Inflammatory macrophage treated with lipopolysaccharide for 4 hours (primary cell): ENCODE measurements around the gene CNTN5.

ENCODE experiments used
- DNase-seq: peaks from one replicate; pipeline ENCODE4 v3.0.0-alpha.2; 2020

The CNTN5 gene

DNA sequence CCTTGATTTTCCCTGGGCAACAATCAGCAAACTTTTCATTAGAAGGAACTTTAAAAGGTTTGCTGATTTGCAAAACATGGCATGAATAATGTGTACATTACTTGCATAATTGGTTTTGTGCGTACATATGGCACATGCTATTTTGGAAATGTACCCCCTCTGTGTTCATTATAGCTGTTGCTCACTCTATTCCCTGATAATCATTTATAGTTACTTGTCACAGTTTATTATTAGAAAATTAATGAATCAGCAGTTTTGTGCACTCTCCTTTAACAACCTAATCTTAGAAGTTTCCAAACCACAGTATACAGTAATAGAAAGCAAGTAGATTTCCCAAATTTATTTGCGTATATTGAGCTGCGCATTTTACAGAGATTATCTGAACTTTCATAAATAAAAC is 389.9 kb downstream of the CNTN5 start:
- no peak for DNase-seq

DNA sequence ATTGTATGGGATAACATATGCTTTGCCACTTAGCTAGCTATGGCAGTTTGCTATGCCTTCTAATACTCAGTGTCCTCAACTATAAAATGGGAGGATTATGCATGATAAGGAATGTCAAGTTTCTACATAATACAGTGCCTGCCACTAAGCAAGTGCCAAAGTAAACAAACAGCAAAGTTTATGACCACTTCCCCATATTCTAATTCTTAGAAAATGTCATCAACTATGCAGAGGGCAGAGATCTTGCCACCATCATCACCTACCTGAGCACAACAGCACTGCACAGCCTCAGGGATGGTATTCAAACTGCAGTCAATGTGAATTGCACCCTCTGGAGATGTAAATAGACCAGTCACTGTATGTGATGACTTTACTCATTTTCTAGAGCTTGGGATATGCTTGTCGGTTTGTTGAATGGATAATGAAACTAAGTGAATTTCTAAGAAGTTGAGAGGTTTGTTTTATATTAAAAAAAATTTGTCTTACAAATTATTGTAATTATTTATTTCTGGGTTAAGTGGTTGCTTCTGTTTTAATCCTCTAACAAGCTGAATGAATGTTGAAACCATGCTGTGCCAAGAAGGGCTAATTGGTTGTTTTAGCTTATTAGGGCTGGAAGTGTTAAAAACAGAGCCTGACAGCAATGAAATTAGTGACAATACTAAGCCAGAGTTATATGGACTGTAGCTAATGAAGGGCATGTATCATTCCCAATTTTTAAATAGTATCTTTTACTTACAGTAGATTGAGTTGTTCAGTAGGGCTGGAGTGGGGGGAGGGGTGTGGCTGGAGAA is 398.4 kb downstream of the CNTN5 start:
- DNase-seq: no peak

DNA sequence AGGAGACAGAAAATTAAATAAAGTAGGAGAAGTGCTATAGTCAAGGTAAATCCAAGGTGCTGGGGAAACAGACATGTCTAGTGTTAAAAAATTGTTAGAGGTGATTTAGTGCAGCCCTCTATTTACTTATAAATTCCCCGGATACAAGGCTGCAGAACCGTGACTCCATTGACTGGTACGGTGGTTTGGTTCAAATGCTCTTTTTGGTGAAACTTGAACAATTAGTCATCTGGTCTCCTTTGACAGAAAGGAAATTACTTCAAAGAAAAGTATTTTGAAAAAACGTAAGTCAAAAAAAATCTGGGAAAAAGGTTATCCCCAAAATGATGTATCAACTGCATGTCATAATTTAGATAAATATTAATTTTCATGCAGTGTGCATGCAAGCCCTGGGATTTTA is 399.2 kb downstream of the CNTN5 start:
- DNase-seq: no peak

DNA sequence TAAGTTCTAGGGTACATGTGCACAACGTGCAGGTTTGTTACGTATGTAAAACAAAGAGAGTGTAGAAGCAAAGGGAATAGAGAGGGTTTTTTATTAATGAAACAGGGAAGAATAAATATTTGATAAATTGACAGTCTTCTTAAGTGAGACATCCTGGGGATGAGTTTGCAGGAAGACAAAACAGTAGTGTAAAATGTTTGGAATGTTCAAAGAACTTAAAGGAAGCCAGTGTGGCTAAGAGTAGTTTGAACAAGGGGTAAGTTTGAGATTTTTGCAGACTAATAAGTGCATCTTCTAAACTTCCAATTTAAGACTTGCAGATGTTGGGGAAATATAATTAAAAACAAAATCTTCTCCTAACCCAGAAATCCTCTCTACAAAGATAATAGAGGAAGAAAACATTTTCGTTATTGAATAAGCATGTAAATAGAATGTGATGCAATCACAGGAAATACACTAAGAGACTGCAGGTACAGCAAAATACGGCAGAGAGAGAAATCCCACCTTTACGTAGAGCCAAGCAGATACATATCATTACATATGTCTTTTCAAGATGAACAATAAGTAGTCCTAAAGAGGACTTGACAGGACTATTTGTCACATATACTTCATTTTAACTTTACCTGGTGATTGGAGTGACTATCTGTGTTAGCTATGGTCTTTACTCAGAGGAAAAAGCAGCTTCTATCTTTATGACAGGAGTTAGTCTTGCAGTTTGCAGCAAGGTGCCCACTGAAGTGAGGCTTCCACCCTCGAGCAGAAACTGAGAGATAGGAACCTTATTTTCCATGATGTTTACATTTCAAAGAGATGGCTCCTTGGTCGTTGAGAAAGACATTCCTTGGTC is 402.1 kb downstream of the CNTN5 start:
- no peak for DNase-seq

DNA sequence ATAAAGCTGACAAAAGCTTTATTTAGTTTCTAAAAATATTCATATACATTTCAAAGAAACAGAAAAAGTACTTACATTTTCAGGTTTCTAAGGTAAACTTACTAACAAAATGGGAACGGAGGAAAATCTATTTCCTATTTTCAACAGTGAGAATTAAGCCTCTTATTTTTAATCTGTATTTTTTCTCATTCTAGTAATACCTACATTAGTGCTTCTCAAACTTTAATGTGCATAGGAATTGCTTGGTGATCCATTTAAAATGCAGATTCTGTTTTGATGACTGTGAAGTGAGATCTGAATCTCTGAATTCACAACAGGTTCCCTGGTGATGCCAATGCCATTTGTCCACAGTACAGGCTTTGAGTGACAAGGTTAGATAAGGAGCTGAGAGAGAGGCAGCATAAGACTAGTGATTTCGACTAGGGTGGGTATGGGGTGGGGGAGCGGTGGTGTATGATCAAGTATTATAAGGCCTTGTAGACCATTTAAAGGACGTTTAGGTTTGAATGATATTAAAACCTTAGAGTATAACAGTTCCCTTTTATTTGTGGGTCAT is 402.8 kb downstream of the CNTN5 start:
- no peak for DNase-seq

DNA sequence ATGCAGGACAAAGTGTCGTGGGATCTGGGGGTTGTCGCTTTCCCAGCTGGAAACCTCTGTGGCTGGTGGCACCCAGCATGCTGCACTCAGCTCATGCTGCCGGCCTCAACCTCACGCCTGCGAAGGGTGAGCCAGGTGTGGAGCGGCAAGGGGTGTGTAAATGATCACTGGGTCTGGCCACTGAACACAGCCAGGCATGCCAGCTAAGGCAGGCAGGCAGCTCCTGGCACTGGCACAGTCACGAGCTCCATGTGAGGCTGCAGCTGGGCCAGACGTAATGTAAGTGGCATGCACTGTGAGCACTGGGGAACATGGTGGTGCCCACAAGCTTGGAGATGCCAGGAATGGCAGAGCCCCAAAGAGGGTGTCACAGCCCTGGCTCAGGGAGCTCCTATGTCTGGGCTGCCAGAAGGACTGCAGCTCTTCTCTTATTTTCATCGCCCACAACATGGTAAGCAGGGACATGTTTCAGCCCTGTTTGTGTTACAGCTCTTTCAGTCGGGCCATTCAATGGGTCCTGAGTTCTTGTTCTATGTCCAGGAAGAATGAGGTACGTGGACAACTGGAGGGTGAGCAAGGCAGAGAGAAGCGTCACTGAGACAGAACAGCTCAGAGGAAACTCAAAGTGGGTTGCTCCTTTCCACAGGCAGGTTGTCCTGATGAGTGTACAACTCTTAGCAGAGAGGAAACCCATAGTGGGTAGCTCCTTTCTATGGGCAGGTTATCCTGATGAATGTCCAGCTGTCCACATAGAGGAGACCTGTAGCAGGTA is 403.8 kb downstream of the CNTN5 start:
- DNase-seq: no peak

DNA sequence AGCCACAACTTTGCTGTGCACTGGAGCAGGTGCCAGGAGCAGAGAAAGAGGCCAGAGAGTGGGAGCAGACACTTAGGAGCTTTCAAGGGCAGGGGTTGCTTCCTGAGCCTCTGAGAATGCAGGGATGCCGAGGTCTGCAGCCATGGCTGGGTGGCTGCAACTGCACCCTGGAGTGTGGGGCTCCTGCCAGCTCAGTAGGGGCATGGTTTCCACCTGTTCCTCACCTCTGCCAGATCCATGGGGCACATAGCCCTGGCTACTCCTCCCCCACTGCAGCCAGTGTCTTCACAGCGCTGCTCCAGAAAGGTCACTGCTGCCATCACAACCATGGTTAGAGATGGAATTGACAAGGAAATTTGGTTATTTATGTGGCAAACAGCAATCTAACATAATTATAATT is 404.8 kb downstream of the CNTN5 start:
- DNase-seq: no peak

DNA sequence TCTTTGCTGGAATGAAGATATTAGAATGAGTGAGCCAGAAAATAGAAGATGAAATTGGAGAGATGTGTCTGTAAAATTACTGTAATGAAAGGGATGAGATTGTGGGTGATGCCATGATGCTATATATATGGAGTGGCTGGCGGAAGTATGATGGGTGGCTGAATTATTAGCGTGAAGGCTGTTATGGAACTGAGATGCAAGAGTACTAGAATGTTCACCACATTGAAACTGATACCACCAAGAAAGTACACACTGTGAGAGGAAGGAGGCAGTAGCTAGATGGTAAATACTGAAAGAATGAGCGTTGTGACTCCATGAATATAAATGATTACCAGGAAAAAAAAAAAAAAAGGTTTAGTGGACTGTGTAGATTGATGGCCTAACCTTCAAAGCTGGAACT is 411.9 kb downstream of the CNTN5 start:
- no peak for DNase-seq

DNA sequence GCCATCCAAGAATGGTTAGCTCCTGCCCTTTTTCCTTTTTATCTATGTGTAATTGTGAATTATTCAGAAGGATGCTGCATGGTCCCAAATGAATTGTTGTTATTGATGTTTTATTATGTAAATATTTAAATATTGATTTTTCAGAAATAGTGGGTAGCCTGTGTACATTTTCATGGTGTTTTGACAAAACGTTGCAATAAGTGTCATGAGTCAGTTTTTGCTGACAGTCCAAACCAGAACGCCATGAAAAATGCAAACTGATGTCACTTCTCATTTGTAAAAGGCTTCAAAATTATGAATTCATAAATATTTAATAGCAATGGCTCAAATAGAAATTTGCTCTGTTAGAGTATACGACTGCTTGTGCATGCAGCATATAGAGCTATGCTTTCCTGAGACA is 422.5 kb downstream of the CNTN5 start:
- no peak for DNase-seq

DNA sequence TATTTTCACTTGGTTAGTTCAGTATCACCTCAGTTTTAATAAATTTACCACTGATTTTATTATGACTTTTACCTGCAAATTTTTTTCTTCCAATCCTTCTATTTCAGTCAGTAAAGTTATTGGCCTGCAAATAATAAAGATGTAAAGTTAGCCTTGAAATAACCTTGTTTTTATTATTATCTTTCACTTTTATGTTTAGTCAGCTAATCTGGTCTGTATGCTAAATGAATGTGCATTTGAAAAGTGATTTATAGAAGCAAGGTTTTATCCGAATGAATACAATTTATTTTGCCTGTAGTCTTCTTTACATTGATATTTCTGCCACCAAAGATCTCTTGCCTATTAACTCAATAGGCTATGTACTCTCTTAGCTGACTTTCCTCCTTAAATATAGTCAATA is 425.7 kb downstream of the CNTN5 start:
- DNase-seq: no peak

DNA sequence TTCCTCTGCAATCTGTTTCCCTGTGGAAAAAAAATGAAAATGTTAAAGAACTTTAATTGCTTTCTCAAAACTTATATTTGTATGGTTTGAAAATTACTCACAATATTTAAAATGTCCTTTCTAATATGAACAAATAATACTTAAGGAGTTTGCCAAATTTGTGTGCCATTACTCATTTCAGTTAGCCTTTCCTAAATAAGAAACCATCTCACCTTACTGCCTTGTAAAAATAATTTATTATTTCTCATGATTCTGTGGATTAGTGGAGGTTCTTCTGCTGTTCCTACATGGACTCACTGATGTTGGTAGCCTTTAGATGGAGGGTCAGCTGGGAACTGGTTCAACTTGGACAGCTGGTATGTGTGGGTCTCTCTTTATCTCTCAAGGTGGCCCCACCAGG is 428.6 kb downstream of the CNTN5 start:
- DNase-seq: no peak

DNA sequence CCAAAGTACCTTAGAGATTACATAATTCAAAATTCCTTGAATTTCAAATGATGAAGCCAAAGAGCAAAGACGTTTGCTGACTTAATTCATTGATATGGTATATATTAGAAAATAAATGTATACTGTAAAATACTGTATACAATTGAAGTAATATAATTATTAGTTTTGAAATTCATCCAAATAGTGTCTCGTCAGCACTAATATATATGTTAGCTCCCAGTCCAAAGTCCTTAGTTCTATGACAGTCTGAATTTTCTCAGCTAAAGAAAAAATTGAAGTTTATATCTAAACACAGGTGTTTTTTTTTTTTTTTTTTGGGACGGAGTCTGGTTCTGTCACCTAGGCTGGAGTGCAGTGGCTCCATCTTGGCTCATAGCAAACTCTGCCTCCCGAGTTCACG is 431.3 kb downstream of the CNTN5 start:
- DNase-seq: no peak

DNA sequence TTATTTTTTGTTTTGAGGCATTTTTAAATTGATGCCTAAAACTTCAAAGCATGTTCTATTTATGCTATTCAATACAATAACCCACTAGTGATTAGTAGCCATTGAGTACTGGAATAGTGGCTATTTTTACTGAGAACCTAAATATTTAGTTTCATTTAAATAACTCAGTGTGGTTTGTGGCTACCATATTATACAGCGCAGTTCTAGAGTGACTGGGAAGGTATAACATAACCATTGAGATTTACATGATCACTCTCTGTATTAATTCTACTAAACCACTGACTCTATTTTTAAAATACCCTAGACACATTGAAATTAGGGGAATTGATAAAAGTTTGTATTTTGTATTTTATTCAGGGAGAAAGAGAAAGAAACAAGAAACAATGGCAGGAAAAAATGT is 441.2 kb downstream of the CNTN5 start:
- no peak for DNase-seq

DNA sequence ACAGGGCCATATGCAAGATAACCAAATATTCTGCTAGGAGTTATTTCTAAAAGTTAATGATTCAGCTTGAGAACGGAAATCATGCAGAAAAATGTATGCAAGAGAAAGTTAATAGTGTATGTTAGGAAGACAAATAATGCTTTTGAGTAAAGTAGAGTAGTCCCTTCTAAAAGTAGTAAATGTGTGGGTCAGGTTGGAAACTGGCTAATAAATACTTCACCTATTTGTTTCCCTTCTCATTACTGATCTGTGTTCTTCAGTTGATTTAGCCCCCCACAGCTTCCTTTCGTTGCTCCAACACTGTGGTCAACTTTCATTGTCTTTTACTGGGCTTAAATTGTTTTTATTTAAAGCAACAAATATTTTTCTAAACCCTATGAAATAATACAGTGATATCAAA is 444.2 kb downstream of the CNTN5 start:
- no peak for DNase-seq

DNA sequence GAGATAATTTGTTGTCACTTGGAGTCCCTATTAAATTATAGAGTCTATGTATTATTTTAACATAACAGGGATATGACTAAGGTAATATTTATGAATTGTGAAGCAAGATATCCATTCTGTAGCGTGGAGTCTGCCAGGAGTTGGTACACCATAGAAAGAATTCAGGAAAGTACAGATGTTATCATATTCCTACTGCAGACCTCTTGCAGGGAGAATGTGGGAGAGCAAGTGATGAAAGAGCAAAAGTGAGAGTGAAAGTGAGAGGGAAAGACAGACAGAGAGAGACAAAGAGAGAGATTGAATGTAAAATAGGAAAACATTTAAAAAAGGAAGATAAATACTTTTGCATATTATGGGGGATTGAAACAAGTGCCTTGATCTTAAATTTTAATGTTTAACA is 468.8 kb downstream of the CNTN5 start:
- DNase-seq: no peak

DNA sequence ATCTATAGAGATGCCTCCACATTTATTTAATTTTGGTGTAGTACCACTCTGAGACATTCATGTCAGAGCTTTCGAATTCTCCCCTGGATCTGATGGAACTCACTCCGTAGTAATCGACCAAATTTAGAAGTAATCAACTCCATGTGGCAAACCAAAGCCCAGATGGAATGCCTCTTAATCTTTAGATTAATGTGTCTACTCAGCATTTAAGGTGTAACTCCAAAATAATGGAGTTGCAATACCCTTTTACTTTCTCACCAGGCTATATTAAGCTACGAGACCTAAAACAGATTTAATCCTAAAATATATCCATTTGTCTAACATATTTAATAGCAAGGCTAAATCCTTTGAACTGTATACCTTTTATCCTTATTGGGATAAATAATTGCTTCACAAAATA is 473.3 kb downstream of the CNTN5 start:
- no peak for DNase-seq

DNA sequence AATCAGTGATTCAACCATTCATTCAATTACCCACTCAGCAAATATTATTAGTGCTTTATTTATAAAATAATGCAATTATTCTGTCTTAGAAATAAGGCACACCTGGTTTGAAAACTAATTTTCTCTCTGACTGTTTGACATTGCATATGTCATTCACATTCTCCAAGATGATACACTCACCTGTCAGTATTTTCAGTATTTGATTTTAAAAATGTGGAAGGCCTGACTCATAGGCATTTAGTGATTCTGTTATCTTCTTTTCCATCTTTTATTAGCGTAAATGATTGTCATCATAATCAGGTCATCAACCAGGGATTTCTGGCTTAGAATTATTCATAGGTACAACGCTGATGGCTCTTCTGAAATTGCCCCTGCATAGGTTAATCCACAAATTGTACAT is 480.9 kb downstream of the CNTN5 start:
- DNase-seq: no peak

DNA sequence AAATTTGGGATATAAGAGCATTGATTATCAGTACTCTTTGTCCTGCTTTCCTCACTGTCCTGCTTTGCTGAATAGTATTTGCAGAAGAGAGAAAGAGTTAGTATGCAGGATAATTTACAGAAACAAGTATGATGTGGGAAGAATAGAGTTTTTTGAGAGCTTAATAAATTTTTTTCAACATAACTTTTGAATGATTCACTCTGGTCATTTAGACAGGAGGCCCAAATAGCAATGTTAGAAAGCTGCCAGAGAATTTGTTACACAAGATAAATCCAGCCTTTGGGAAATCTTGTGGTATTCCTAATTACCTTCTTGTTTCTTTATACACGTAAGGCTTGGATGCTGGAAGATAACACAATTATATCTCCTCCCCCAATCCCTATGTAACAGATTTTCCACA is 484.6 kb downstream of the CNTN5 start:
- DNase-seq: no peak

DNA sequence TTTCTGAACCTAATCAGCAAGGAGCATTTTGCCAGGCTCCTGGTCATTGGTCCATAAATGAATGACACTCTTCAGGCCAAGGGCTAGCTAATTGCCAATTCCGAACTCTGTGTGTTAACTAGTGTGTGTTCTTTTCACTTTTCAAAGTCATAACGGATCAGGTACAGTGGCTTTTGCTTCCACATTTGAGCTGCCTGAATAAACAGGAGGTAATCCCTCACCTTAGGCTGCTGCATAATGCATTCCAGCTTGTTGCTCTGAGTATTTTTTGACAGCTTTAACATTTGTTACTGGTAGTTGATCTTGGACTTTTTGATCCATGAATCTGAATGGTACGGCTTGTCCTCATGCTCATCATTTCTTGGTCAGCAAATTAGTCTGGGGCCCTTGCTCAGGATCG is 485.1 kb downstream of the CNTN5 start:
- no peak for DNase-seq

DNA sequence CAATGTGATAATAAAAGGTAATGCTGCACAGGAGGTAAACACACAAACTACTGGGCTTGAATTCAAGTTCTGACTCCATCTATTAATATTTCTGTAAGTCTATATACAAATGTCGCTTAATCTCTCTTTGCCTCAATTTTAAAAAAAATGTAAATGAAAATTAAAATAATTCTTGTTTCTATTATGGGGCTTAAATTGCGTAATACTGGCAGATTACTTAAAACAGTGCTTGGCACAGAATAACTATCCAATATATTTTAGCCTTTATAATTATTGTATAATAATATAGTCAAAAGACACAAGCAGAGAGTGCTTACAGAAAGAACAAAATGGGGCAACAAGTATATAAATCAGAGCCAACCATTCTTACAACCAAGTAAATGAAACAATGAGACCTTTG is 489.1 kb downstream of the CNTN5 start:
- no peak for DNase-seq

DNA sequence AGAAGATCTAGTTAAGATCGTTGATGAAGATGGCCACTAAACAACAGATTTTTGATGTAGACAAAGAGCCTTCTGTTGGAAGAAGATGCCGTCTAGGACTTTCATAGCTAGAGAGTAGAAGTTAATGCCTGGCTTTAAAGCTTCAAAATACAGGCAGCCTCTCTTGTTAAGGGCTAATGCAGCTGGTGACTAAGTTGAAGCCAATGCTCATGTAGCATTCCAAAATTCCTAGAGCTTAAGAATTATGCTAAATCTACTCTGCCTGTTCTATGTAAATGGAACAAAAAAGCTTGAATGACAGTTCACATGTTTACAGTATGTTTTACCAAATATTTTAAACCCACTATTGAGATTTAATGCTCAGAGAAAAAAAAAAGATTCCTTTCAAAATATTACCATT is 492.6 kb downstream of the CNTN5 start:
- DNase-seq: no peak

DNA sequence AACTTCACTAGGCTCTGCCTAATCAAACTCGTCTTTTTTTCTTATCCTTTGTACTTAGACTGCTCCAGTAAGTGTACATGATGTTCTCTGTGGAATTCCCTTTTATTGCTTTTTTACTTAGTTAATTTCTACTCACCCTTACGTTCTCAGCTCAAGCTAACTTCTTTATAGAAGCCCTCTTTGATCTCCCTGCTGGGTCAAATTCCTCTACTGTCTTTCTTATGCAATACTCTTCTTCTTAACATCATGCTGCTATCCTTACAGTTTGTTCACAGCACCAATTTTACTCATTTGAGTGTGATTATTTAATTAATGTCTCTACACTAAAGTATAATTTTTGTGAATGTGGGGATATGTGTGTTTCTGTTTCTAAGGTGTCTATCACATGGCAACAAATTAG is 498.3 kb downstream of the CNTN5 start:
- DNase-seq: no peak

DNA sequence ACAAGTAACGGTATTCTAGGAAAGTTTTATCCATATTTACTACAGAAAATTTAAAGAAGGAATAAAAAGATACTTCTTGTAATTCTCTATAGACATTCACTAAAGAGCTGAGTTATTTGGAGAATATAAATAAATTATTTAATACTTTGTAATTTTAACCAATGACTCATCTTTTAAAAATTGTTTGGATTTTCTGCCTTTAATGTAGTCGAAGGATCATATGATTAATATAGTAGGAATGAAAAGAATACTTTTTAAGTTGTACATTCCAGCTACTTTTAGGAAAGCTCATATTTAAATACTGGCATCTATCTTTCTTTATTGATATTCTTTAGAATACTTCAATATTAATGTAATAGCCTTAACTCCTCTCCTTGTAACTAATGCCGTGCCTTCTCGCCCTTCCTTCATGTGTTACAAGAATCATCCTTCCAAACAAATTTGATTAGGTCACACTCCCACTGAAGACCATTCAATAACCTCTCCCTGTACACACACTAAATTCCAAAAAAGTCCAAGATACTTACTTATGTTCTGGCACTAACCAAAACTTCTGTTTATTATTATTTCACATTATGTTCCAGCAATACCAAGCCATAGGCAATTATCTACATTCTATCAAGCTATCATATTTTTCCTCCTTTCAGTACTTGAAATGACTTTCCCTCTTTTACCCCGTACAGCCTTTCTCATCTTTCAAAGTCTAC is 501.9 kb downstream of the CNTN5 start:
- no peak for DNase-seq
